ENCODE data around the gene FECH.
"Not testable (repeated sequence)": the region's sequence is repeated elsewhere in the genome, so short reads cannot be mapped to it uniquely, and the experiment has no call there.

Gene FECH

DNA sequence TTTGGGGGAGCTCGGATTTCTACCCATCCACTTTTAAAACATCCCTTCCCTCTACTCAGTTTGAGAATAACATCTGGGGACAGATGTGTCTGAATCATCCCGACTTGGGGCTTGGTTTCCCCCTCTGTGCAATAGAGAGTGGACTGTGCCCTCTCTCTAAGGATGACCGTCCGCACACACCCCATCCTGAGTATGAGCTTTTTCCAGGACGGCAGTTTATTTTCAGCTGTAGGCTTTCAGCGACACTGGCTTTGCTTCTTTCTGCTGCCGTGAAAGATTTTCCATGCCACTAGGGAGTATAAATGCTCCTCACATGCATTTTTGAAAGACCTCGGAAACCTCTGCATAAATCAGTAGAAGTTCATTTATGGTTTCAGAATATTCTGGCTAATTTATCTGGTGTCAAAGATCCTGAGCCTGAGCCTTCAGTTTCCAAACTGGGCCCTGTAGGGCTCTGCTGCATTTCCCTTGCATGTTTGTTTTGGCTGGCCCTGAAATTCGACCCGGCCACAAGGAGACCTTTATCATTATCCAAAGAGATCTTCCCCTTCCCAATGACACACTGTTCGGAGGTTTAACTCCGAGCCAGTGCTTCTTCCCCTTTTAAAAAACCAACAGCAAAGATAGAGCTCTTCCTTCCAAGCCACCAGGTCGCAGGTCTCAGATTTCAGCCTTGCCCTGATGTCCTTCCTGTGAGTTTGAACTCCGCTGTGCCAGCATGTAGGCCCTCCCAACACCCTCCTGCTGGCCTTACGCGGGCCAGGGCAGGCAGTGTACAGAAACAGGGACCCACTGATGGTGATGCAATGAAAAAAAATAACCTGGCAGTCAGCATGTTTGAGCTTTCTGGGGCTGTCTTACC is 53.3 kb downstream of the FECH start:
- DNase-seq (ENCODE audit: low spot score), result no peak

DNA sequence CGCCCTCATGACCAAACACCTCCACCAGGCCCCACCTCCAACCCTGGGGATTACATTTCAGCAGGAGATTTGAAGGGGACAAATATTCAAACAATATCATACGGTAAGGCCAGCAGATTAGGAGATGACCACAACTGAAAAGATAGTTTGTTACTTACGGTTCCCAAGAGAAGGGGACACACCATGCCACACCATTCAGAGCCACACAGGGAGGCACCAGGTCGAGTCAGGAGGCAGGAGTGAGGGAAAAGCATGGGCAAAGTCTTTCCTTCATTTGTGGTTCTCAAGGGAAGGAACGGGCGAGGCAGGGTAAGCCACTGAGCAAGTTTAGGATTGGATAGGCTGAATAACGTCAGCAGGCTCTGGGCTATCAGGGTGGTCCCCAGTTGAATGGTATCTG is 57.4 kb downstream of the FECH start:
- no peak for DNase-seq (ENCODE audit: low spot score)

DNA sequence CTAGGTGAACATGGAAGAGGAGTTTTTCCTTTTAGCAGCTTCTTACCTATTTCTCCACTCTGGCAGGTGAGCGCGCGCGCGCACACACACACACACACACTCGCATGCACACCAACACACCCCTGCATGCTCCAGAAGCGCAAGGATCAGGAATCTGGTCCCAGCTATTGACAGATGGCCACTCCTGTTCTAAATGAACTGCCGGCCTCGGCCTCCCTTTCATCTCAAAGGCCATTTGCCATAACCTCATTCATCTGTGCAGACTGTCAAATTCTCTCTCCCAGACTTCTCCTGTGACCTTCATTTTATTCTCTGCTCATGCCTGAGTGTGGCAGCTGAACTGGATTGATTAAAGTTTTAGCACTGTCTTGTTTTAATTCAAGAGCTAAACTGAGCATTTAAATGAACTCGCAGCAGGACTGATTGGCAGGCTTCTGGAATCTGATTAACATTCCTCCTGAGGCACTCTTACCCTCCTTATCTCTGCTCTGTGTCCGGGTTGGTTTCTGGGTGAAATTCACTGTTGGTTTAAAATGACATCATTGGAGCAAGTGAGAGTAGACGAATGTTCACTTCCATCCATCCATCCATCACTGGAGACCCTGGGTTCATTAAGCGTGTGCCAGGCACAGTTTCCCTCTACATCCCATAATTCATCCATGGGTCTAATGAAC is 58.8 kb downstream of the FECH start:
- no peak for DNase-seq (ENCODE audit: low spot score)

DNA sequence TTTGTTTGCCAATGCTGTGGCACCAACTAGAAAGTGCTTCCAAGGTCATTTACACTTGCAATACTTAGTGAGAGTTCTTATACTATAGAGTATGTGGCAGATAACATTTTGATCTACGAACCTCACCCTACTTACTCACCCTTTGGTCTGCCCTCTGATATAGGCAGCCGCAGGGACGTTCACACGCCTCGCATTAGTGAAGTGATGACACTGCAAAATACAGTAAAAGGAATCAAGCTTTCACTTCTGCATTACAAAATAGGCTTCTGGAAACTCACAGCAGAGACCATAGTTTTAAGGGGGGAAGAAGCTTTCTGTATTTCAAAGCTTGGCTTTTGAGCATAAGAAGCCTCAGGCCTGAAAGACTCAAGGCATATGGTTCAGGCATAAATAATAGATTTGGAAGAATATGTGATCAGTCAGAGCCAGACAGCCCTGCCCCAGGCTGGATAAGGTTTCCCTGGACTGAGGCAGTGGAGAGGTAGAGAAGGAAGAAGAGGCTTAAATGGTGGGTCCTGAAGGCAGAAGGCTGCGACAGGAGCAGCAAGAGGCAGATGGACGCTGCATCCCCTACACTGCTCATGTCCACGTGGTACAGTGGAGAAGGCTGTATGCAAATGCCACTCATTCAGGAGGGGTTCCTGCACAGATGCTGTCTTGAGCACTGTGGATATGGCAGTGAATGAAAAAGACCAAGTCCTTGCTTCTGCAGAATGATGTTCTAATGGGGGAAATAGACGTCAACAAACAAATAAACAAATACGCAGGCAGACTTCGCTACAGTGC is 63.1 kb downstream of the FECH start:
- DNase-seq (ENCODE audit: low spot score), result peak; percentile 86

DNA sequence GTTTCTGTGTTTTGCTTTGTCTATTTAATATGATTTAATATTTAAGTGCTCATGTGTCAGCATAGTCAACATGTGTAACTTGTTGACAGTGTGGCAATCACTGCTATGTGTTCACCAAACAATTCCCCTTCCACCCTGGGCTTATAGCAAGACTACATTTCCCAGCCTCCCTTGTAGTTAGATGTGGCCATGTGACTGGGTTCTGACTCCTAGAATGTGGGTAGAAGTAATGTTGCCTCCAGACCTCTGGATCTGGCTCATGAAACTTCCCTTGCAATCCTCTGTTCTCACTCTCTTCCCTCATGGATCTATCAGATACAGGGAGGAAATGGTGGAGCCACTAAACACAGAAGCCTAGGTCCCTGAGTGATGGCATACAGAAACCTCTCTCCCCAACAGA is 64.2 kb downstream of the FECH start:
- not testable (repeated sequence) for DNase-seq (ENCODE audit: low spot score)

DNA sequence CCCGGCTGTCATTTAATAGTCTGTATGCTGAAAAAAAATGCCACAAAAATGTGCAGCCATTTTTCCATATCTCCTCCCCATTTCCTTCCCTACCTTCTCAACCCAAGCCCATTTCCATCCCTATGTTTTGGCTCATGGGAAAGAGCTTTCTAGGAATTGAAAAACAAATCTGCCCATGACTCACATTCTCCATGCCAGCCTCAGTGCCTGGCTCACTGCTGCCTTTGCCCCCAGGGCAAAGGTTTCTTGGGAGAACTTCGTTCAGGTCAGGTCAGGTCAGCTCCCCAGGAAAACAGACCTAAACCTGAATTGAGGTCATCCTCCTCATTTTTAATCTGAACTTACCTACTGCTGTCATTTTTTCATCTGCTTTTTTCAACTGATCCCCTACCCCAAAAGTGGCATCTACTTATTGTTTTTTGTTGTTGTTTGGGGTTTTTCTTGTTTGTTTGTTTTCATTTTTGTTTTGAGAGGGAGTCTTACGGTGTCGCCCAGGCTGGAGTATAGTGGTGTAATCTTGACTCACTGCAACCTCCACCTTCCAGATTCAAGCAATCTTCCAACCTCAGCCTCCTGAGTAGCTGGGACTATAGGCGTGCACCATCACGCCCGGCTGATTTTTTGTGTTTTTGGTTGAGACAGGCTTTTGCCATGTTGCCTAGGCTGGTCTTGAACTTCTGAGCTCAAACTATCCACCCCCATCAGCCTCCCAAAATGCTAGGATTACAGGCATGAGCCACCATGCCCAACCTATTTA is 66.7 kb downstream of the FECH start:
- DNase-seq (ENCODE audit: low spot score), result no peak

DNA sequence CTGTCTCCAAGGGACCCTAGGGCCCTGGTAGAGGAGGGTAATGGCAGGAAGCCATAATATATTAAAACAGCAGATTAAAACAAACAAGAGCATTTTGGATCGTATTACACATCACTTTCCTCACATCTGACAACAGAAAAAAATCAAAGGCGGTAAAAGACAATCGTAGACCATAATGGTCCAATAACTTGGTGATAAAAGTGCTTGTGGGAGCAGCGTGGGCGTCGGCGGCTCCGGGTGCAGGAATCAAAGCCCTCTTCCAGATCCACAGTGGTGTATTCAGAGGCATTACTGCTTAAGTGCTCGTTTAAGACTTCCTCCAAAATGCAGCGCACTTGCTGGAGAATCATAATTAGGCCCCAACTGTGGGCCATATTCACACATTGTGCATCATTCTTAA is 68.0 kb downstream of the FECH start:
- no peak for DNase-seq (ENCODE audit: low spot score)

DNA sequence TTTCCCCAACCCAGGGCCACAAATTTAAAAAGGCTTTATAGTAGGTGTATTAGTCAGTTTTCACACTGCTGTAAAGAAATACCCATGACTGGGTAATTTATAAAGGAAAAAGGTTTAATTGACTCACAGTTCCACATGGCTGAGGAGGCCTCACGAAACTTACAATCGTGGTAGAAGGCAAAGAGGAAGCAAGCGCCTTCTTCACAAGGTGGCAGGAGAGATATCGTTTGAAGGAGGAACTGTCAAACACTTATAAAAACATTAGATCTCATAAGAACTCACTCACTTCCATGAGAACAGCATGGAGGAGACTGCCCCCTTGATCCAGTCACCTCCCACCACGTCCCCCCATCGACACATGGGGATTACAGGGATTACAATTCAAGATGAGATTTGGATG is 70.4 kb downstream of the FECH start:
- no peak for DNase-seq (ENCODE audit: low spot score)

DNA sequence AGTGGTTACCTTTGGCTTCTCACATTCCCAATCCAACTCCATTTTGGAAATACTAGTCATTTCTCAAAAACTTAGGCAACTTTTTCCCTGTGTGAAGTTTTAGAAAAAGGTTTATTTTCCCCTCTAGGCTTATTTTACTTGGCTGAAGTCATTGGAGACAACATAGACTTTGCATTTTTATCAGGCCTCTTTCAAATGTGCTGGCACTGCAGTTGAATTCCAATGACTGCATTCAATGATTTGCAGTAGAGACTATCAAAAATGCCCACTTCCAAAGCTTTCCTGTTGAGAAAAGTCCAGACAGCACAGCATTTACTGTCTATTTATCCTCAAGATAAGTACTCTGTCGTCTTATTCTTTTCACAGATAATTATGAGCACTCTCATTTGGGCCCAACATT is 81.3 kb downstream of the FECH start:
- no peak for DNase-seq (ENCODE audit: low spot score)

DNA sequence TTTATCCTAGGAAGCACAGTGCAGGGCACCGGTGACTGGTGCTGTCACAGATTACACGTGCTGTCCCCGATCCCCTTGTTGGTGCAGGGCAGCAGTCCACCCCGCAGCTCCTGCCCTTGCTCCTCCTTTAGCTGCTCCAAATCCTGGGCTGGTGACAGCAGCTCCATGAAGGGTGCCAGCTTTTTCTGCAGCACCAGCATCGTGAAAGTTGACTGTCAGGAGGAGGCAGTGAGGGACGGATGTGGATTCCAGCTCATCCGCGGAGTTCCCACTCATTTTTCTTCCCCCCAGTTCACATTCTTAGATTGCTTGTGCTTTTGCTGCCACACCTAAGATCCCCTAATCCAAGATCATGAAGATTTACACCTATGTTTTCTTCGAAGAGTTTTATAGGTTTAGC is 83.9 kb downstream of the FECH start:
- no peak for DNase-seq (ENCODE audit: low spot score)

DNA sequence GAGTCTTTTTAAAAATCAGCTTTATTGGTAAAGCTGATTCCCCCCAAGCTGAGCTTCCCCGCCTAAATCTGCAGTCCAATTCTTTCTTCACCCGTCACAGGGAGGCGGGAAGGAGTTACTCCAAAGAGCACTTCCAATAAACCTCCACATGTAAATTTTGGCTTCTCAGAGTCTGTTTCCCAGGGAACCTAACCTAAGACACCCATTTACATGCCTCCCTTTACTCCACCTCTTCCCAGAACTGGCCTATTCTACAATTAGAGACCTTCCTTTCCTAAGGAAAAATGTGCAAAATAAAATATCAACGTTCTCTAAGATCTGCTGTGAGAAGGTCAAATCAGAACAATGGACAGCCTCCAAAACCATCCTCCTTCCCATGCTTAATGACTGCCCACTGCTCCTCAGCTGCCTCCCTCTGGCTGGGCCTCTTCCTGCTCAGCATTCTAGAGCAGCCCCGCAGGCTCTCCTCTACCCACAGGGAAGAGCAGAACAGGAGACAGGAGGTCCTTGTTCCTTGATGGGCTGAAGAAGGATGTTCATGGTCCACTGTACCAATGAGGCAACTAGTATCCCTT is 87.7 kb downstream of the FECH start:
- DNase-seq (ENCODE audit: low spot score), result no peak
